ENCODE results near the gene CHMP5.

GRCh38 chr9:33288828-33289483 lies 24.1 kb downstream of the CHMP5 start:
- no peak for TF ChIP-seq CTCF (IDR thresholded peaks at IDR 0.05)
- no peak for TF ChIP-seq POLR2A (IDR thresholded peaks at IDR 0.05)

Measured in body of pancreas (tissue), 4 donors.